Stomach (tissue), 4 donors: ENCODE measurements around the gene OTULINL.

Experiments used
- CTCF ChIP-seq, 7 experiments: fragments of 450-650 bp in 4 of 7; fragments of 200-600 bp in 3 of 7; sonication (generic) in 3 of 7; IDR thresholded peaks; one replicate each; pipeline ENCODE4 v1.5.1; 2016 to 2019; ENCODE audit warnings: antibody characterized with exemption in 7 of 7, control low read depth in 2 of 7, mild to moderate bottlenecking in 1 of 7
- EP300 ChIP-seq: sonication (generic); formaldehyde crosslinking; IDR thresholded peaks from one replicate; pipeline ENCODE4 v1.6.1; 2017; ENCODE audit warnings: antibody characterized with exemption
- POLR2AphosphoS5 ChIP-seq, 3 donors: sonication (generic); formaldehyde crosslinking; IDR thresholded peaks; one replicate each; pipeline ENCODE4 v1.6.1; 2016; ENCODE audit warnings: antibody characterized with exemption in 3 of 3

DNA sequence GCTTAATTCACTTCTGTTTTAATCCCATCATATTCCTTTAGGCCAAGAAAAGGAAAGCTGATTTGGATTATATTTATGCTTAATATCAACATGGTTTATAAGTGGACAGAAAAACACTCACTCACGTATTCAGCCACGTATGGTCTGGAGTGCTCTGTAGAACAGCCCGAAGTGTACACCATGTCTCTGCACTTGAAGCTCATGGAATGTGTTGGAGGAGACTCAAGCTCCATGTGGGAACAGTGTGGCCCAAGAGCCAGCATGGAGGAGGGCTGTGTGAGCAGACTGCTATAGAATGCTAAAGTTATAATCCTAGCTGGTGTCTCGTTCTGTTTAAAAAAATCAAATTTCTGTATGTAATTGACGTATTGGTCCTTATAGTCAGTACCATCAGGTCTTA, 32.9 kb downstream of the OTULINL start:
- TF ChIP-seq CTCF (IDR thresholded peaks at IDR 0.05) = no peak
- no peak for TF ChIP-seq POLR2AphosphoS5 (IDR thresholded peaks at IDR 0.05)
- TF ChIP-seq EP300 = no peak
